Superior temporal gyrus (tissue), 1 donor: ENCODE measurements around the gene RFTN2.
"Not testable (repeated sequence)": the region's sequence is repeated elsewhere in the genome, so short reads cannot be mapped to it uniquely, and the experiment has no call there.

Source experiments
- DNase-seq: peaks from one replicate; pipeline ENCODE4 v3.0.0-alpha.2; 2016; ENCODE audit errors: extremely low spot score

Gene RFTN2

GRCh38 chr2:197674591-197674990 lies 796 bp downstream of the RFTN2 start:
- DNase-seq: peak; percentile 89

GRCh38 chr2:197674060-197674459 lies 1.3 kb downstream of the RFTN2 start:
- DNase-seq: peak; percentile 78

- DNase-seq: peak; percentile 69
Measured at GRCh38 chr2:197673606-197674005, 1.8 kb downstream of the RFTN2 start.

- peak; percentile 57 for DNase-seq
Measured at GRCh38 chr2:197673106-197673505, 2.3 kb downstream of the RFTN2 start.

- DNase-seq: no peak
Measured at GRCh38 chr2:197672371-197672893, 3.0 kb downstream of the RFTN2 start.

- DNase-seq: no peak
Measured at GRCh38 chr2:197669077-197669476, 6.3 kb downstream of the RFTN2 start.

GRCh38 chr2:197668296-197668695 lies 7.1 kb downstream of the RFTN2 start:
- DNase-seq: no peak

GRCh38 chr2:197666277-197666676 lies 9.1 kb downstream of the RFTN2 start:
- DNase-seq: no peak

- no peak for DNase-seq
Measured at GRCh38 chr2:197661626-197662025, 13.8 kb downstream of the RFTN2 start.

- DNase-seq: no peak
Measured at GRCh38 chr2:197657562-197657961, 17.8 kb downstream of the RFTN2 start.

- DNase-seq: no peak
Measured at GRCh38 chr2:197647961-197648690, 27.3 kb downstream of the RFTN2 start.

- no peak for DNase-seq
Measured at GRCh38 chr2:197641666-197642065, 33.7 kb downstream of the RFTN2 start.

- not testable (repeated sequence) for DNase-seq
Measured at GRCh38 chr2:197640571-197641122, 34.7 kb downstream of the RFTN2 start.

- DNase-seq: no peak
Measured at GRCh38 chr2:197633109-197633657, 42.2 kb downstream of the RFTN2 start.

GRCh38 chr2:197628043-197628500 lies 47.3 kb downstream of the RFTN2 start:
- peak; percentile 91 for DNase-seq

GRCh38 chr2:197626965-197627625 lies 48.3 kb downstream of the RFTN2 start:
- DNase-seq: no peak

- no peak for DNase-seq
Measured at GRCh38 chr2:197620133-197620532, 55.3 kb downstream of the RFTN2 start.

- DNase-seq: no peak
Measured at GRCh38 chr2:197615016-197615652, 60.3 kb downstream of the RFTN2 start.

- DNase-seq: no peak
Measured at GRCh38 chr2:197614532-197614931, 60.9 kb downstream of the RFTN2 start.

GRCh38 chr2:197613509-197613987 lies 61.8 kb downstream of the RFTN2 start:
- peak; percentile 51 for DNase-seq

- DNase-seq: no peak
Measured at GRCh38 chr2:197606180-197606579, 69.2 kb downstream of the RFTN2 start.
